ENCODE results near the gene CKAP2L. TPM values are rescaled to one million over a fixed set of nuclear protein-coding genes. Genes with fewer than 3 reads are reported as not detected.

The CKAP2L gene
- total and polyA plus RNA-seq, 2 donors (not counting 3 experiments of a cell fraction or from before 2014, with no cell fraction given), result 3.4 to 30.7 TPM

Other genes with a start within 250 kb of the CKAP2L start
- 21.3 and 28.9 TPM in 2 replicates for gene POLR1B, start 222.1 kb downstream of the CKAP2L start, total RNA-seq
- gene POLR1B, start 222.1 kb downstream of the CKAP2L start, polyA plus RNA-seq, result 12.2 and 13.8 TPM in 2 replicates
- 22.2 and 23.6 TPM in 2 replicates for gene CHCHD5, start 180.0 kb downstream of the CKAP2L start, total RNA-seq
- gene CHCHD5, start 180.0 kb downstream of the CKAP2L start, polyA plus RNA-seq, result 44.7 and 63.5 TPM in 2 replicates
- gene SLC20A1, start 118.7 kb downstream of the CKAP2L start, total RNA-seq, result 141 and 149 TPM in 2 replicates
- gene SLC20A1, start 118.7 kb downstream of the CKAP2L start, polyA plus RNA-seq, result 47.0 and 52.7 TPM in 2 replicates
- not detected in 2 replicates for gene NT5DC4, start 43.6 kb downstream of the CKAP2L start, total RNA-seq
- gene NT5DC4, start 43.6 kb downstream of the CKAP2L start, polyA plus RNA-seq, result not detected in 2 replicates
- gene IL1A, start 19.9 kb upstream of the CKAP2L start, total RNA-seq, result 0.99 and 1.4 TPM in 2 replicates
- gene IL1A, start 19.9 kb upstream of the CKAP2L start, polyA plus RNA-seq, result 0.25 and 0.29 TPM in 2 replicates
- not detected in 2 replicates for gene IL1B, start 72.2 kb upstream of the CKAP2L start, total RNA-seq
- gene IL1B, start 72.2 kb upstream of the CKAP2L start, polyA plus RNA-seq, result 0.25 TPM in 1 of 2 replicates, not detected in the other
- gene IL37, start 146.6 kb upstream of the CKAP2L start, total RNA-seq, result not detected in 2 replicates
- gene IL37, start 146.6 kb upstream of the CKAP2L start, polyA plus RNA-seq, result not detected in 2 replicates
- not detected in 2 replicates for gene IL36G, start 213.4 kb upstream of the CKAP2L start, total RNA-seq
- not detected in 2 replicates for gene IL36G, start 213.4 kb upstream of the CKAP2L start, polyA plus RNA-seq
- not detected in 2 replicates for gene IL36A, start 240.8 kb upstream of the CKAP2L start, total RNA-seq
- not detected in 2 replicates for gene IL36A, start 240.8 kb upstream of the CKAP2L start, polyA plus RNA-seq

Data from endothelial cell of umbilical vein (primary cell).